GM23248 (cell line): ENCODE results near the gene ATP5F1B.

Experiments used
- EZH2 ChIP-seq: fragments of 200-600 bp; sonication (generic); IDR thresholded peaks from 2 replicates; pipeline ENCODE4 v1.6.1; 2018; ENCODE audit warnings: antibody characterized with exemption, mild to moderate bottlenecking; ENCODE audit not compliant: insufficient read depth, poor library complexity, severe bottlenecking
- EZH2phosphoT487 ChIP-seq: fragments of 200-600 bp; sonication (generic); IDR thresholded peaks from 2 replicates; pipeline ENCODE4 v1.6.1; 2018; ENCODE audit warnings: antibody characterized with exemption, moderate library complexity, mild to moderate bottlenecking, low read depth; ENCODE audit not compliant: insufficient read depth

- no peak for TF ChIP-seq EZH2phosphoT487
- no peak for TF ChIP-seq EZH2
Observed at GRCh38 chr12:56636675-56637540, 8.9 kb downstream of the ATP5F1B start.
